RWPE1 (cell line): ENCODE results near the gene RHNO1.

Source experiments
- CTCF ChIA-PET: fragments of 350-600 bp; sonication (Branson Sonifier 250); formaldehyde crosslinking; extraction: SDS; loops from one replicate; lab custom pipeline; 2021; lab: Yijun Ruan, JAX
- POLR2A ChIA-PET: fragments of 400-600 bp; formaldehyde crosslinking; extraction: SDS; loops from one replicate; lab custom pipeline; 2020; ENCODE audit warnings: antibody characterized with exemption; ENCODE audit not compliant: low non-redundant PET; lab: Yijun Ruan, JAX
- DNase-seq: peaks from one replicate; pipeline ENCODE4 v3.0.0; 2012; ENCODE audit warnings: low spot score
- H3K27ac ChIP-seq: fragments of 450-650 bp; 2 replicates; pipeline ENCODE4 v1.5.1; 2017
- CTCF ChIP-seq: fragments of 450-650 bp; conservative IDR thresholded peaks from 2 replicates; pipeline ENCODE4 v1.5.1; 2017; ENCODE audit warnings: low read depth, mild to moderate bottlenecking

The RHNO1 gene

GRCh38 chr12:2877047-2877952 lies at the start of gene RHNO1, which contains the start of gene FOXM1:
RHNO1 (plus strand) TSS chr12:2877223; CDS start chr12:2885367, 8,144 bp downstream.
FOXM1 (minus strand) TSS chr12:2877174; CDS start chr12:2874478, 2,696 bp downstream.
- CTCF ChIA-PET: interaction anchor here (0.6 kb wide), 2 partner anchors 82 to 268 kb away, joined by 3 to 4 read pairs; no protein-coding TSS in a partner anchor
- TF ChIP-seq CTCF: no peak
- peak within 1 kb of the TSS; percentile 82 for H3K27ac ChIP-seq
- POLR2A ChIA-PET: no interaction called here
- peak; percentile 93 for DNase-seq

GRCh38 chr12:2829275-2829674 lies 47.7 kb upstream of the RHNO1 start:
- POLR2A ChIA-PET: no interaction called here
- no peak overlapping the region for H3K27ac ChIP-seq
- CTCF ChIA-PET: no interaction called here
- TF ChIP-seq CTCF: no peak
- DNase-seq: no peak

GRCh38 chr12:2832550-2833127 lies 44.4 kb upstream of the RHNO1 start:
- ChIA-PET CTCF (interaction anchor here (0.6 to 0.7 kb wide), 2 partner anchors 127 to 140 kb away, joined by 3 to 4 read pairs; no protein-coding TSS in a partner anchor), POLR2A (no interaction called here)
- TF ChIP-seq CTCF: no peak
- no peak overlapping the region for H3K27ac ChIP-seq
- no peak for DNase-seq

- no peak for DNase-seq
- TF ChIP-seq CTCF: no peak
- no peak overlapping the region for H3K27ac ChIP-seq
- CTCF ChIA-PET: interaction anchor here (0.6 kb wide), 1 partner anchor 49 kb away, joined by 3 read pairs; no protein-coding TSS in a partner anchor
- POLR2A ChIA-PET: no interaction called here
Observed at GRCh38 chr12:2833327-2833726, 43.7 kb upstream of the RHNO1 start.

GRCh38 chr12:2833810-2834209 lies 43.2 kb upstream of the RHNO1 start:
- no peak for DNase-seq
- TF ChIP-seq CTCF: no peak
- POLR2A ChIA-PET: no interaction called here
- CTCF ChIA-PET: interaction anchor here (0.6 kb wide), 1 partner anchor 50 kb away, joined by 3 read pairs; no protein-coding TSS in a partner anchor
- no peak overlapping the region for H3K27ac ChIP-seq
